ENCODE results near the gene ZBTB4.

Gene ZBTB4

GRCh38 chr17:7462474-7463371, 16.7 kb downstream of the ZBTB4 start:
- no peak for DNase-seq (ENCODE audit: low read depth in 1 of 2, low spot score in 1 of 2)
- no peak for TF ChIP-seq JUND (IDR thresholded peaks at IDR 0.05; ENCODE audit: low read depth)
- in situ Hi-C loops (cut with HindIII; ENCODE audit: low pct_unique_long_range_greater_than_20kb, low sequenced_read_pairs) = no loop called here

GRCh38 chr17:7460850-7461660, 18.4 kb downstream of the ZBTB4 start:
- in situ Hi-C loops (cut with HindIII; ENCODE audit: low pct_unique_long_range_greater_than_20kb, low sequenced_read_pairs) = no loop called here
- DNase-seq (ENCODE audit: low read depth in 1 of 2, low spot score in 1 of 2) = no peak
- TF ChIP-seq JUND (IDR thresholded peaks at IDR 0.05; ENCODE audit: low read depth) = no peak

- no peak for TF ChIP-seq JUND (IDR thresholded peaks at IDR 0.05; ENCODE audit: low read depth)
- in situ Hi-C loops (cut with HindIII; ENCODE audit: low pct_unique_long_range_greater_than_20kb, low sequenced_read_pairs) = no loop called here
- no peak for DNase-seq (ENCODE audit: low read depth in 1 of 2, low spot score in 1 of 2)
These were observed 19.4 kb downstream of the ZBTB4 start for GRCh38 chr17:7459961-7460545.

- in situ Hi-C loops (cut with HindIII; ENCODE audit: low pct_unique_long_range_greater_than_20kb, low sequenced_read_pairs) = no loop called here
- no peak for DNase-seq (ENCODE audit: low read depth in 1 of 2, low spot score in 1 of 2)
- no peak for TF ChIP-seq JUND (IDR thresholded peaks at IDR 0.05; ENCODE audit: low read depth)
These were observed 31.0 kb downstream of the ZBTB4 start for GRCh38 chr17:7448461-7448860.

GRCh38 chr17:7445619-7445968, 33.8 kb downstream of the ZBTB4 start:
- no peak for DNase-seq (ENCODE audit: low read depth in 1 of 2, low spot score in 1 of 2)
- in situ Hi-C loops (cut with HindIII; ENCODE audit: low pct_unique_long_range_greater_than_20kb, low sequenced_read_pairs) = no loop called here
- no peak for TF ChIP-seq JUND (IDR thresholded peaks at IDR 0.05; ENCODE audit: low read depth)

- in situ Hi-C loops (cut with HindIII; ENCODE audit: low pct_unique_long_range_greater_than_20kb, low sequenced_read_pairs) = no loop called here
- no peak for DNase-seq (ENCODE audit: low read depth in 1 of 2, low spot score in 1 of 2)
- TF ChIP-seq JUND (IDR thresholded peaks at IDR 0.05; ENCODE audit: low read depth) = no peak
These were observed 34.5 kb downstream of the ZBTB4 start, which contains the start of gene CHRNB1 for GRCh38 chr17:7444682-7445618. Gene CHRNB1 (plus strand): TSS chr17:7445061. CDS start chr17:7445128, 67 bp downstream.

GRCh38 chr17:7443499-7444485, 35.6 kb downstream of the ZBTB4 start:
- TF ChIP-seq JUND (IDR thresholded peaks at IDR 0.05; ENCODE audit: low read depth) = no peak
- in situ Hi-C loops (cut with HindIII; ENCODE audit: low pct_unique_long_range_greater_than_20kb, low sequenced_read_pairs) = no loop called here
- DNase-seq (ENCODE audit: low read depth in 1 of 2, low spot score in 1 of 2) = no peak

GRCh38 chr17:7442142-7442541, 37.3 kb downstream of the ZBTB4 start:
- in situ Hi-C loops (cut with HindIII; ENCODE audit: low pct_unique_long_range_greater_than_20kb, low sequenced_read_pairs) = no loop called here
- no peak for DNase-seq (ENCODE audit: low read depth in 1 of 2, low spot score in 1 of 2)

GRCh38 chr17:7441266-7441665, 38.2 kb downstream of the ZBTB4 start:
- no peak for DNase-seq (ENCODE audit: low read depth in 1 of 2, low spot score in 1 of 2)
- no peak for TF ChIP-seq JUND (IDR thresholded peaks at IDR 0.05; ENCODE audit: low read depth)
- in situ Hi-C loops (cut with HindIII; ENCODE audit: low pct_unique_long_range_greater_than_20kb, low sequenced_read_pairs) = no loop called here

More at GRCh38 chr17:7442142-7442541, 37.3 kb downstream of the ZBTB4 start:
- TF ChIP-seq JUND (IDR thresholded peaks at IDR 0.05; ENCODE audit: low read depth) = no peak

- no peak for DNase-seq (ENCODE audit: low read depth in 1 of 2, low spot score in 1 of 2)
- in situ Hi-C loops (cut with HindIII; ENCODE audit: low pct_unique_long_range_greater_than_20kb, low sequenced_read_pairs) = no loop called here
These were observed 38.6 kb downstream of the ZBTB4 start for GRCh38 chr17:7440834-7441195.

More at GRCh38 chr17:7440834-7441195, 38.6 kb downstream of the ZBTB4 start:
- no peak for TF ChIP-seq JUND (IDR thresholded peaks at IDR 0.05; ENCODE audit: low read depth)
